GM21576 (cell line): ENCODE data around the gene LYRM7.
"Not testable (repeated sequence)": the region's sequence is repeated elsewhere in the genome, so short reads cannot be mapped to it uniquely, and the experiment has no call there.

Source experiments
- ATAC-seq: cut with Tn5 transposase; IDR thresholded peaks from one replicate; pipeline ENCODE4 v1.9.1; 2021; ENCODE audit warnings: mild to moderate bottlenecking, moderate library complexity; ENCODE audit not compliant: unreplicated experiment

The LYRM7 gene

GRCh38 chr5:131218392-131218791 is 47.6 kb downstream of the LYRM7 start:
- ATAC-seq: no peak

GRCh38 chr5:131220566-131220965 is 49.8 kb downstream of the LYRM7 start:
- no peak for ATAC-seq

DNA sequence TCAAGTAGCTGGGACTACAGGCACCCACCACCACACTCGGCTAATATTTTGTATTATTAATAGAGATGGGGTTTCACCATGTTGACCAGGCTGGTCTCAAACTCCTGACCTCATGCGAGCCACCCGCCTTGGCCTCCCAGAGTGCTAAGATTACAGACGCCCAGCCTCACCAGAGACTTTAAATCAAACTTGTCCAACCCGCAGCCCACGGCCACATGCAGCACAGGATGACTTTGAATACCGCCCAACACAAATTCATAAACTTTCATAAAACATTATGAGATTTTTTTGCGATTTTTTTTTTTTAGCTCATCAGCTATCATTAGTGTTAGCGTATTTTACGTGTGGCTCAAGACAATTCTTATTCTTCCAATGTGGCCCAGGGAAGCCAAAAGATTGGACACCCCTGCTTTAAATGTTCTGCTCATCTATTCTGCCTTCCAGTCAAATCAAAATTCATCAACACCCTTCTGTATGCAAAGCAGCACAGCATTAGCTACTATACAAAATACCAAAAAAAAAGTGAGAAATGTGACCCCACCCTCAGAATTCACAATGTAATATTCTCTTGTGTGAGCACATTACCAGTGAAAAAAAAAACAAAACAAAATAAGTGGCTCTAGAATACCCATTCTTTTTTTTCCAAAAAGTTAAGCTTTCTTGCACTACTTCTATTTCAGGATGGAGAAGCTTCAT is 50.4 kb downstream of the LYRM7 start:
- ATAC-seq: no peak

DNA sequence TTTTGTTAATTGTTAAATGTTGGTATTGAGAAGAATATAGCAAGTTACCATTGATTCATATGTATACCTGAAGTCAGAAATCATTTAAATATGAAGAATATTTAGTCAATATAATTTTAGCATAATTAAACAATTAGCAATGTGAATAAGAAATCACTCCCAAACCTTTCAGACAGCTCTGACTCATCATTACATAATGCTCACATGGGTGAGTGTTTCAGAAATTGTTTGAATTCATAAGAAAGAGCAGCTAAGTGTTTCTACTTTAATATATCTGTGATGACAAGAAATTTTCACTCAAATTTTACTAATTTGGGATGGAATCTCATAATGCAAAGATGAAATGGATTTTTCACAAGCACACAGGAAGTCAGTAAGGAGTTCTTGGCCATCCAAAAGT is 51.1 kb downstream of the LYRM7 start:
- ATAC-seq: no peak

DNA sequence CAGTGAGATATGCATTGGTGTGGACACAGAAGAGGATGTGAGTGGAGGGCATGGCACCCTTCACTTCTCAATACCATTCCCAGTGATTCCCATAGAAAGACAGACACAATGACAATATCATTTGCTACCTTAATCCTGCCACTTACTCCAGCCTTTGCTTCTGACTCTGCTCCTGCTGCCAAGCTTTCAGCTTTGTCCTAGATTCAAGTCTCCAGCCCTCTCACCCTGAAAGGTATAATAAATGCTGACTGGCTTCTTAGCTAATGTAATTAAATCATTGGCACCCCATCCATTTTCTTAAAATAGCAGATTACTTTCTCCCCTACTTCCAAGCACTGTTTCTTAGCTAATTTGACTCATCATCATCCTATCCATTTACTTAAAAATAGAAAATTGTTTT is 52.0 kb downstream of the LYRM7 start:
- no peak for ATAC-seq

- no peak for ATAC-seq
Observed at GRCh38 chr5:131223751-131224386, 53.1 kb downstream of the LYRM7 start.

DNA sequence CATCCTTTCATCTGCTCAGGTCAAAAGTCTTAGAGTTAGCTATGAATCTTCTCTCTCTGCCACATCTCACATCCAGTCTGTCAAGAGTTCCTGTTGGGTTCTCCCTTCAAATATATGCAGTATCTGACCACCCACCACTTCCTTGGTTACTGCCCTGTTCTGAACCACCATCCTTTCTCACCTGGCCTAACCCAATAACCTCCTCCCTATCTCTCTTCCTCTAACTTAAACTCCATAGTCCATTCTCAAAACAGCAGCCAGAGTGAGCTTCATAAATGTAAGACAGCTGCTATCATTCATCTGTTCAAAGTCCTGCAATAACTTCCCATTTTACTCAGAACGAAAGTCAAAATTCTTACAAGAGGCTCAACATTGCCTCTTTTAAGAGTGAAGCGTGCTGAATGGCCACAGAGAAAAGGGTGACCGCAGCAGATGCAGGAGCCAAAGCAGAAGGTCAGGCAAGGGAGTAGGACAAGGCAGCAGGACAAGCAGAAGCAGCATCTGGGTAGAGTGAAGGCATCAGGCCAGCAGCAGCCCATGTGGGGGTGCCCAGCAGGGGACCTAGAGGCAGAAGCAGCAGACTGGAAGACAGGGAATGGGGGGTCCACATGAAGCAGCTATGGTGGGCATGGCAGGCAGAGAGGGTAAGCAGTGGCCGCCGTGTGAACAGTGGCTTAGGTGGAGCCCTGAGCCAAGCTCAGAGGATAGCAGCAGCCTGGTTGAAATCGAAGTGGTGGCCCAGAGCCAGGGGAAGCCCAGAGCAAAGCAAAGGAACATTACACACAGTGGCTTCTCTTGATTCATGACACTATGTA is 53.9 kb downstream of the LYRM7 start:
- ATAC-seq: peak; percentile 79

GRCh38 chr5:131225282-131225974 is 54.7 kb downstream of the LYRM7 start:
- ATAC-seq: no peak

GRCh38 chr5:131226899-131227298 is 56.2 kb downstream of the LYRM7 start:
- no peak for ATAC-seq

DNA sequence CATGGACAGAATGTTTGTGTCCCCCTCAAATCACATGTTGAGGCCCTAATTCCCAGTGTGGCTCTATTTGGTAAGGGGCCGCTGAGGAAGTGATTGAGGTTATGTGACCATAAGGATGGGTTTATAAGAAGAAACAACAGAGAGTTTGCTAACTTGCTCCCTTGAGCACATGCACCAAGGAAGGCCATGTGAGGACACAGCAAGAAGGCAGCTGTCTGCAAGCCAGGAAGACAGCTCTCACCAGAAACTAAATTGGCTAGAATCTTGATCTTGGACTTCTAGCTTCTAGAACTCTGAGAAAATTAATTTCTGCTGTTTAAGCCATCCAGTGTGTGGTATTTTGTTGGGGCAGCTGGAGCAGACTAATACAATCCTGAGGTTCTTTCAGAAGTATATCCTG is 57.9 kb downstream of the LYRM7 start:
- ATAC-seq: no peak

GRCh38 chr5:131229623-131230022 is 58.9 kb downstream of the LYRM7 start:
- ATAC-seq: no peak

GRCh38 chr5:131230406-131230805 is 59.7 kb downstream of the LYRM7 start:
- peak; percentile 69 for ATAC-seq

DNA sequence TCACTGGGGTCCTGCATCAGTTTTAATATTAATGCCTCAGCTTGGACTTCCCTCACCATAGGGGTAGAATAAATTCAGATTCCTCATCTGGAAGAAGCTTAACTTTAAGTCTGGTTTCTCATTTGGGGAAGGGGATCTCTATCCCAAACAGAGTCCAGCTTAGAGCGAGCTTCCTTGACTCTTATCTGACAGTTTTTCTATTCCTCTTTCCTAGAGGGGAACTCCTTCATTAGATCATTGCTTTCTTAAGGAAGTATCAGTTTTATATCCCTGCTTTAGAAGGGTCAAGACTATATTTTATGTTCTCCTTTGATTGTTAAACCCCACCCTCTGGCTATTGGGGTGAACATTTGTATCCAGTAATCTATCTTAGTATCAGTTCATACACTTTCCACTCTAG is 68.9 kb downstream of the LYRM7 start:
- no peak for ATAC-seq

DNA sequence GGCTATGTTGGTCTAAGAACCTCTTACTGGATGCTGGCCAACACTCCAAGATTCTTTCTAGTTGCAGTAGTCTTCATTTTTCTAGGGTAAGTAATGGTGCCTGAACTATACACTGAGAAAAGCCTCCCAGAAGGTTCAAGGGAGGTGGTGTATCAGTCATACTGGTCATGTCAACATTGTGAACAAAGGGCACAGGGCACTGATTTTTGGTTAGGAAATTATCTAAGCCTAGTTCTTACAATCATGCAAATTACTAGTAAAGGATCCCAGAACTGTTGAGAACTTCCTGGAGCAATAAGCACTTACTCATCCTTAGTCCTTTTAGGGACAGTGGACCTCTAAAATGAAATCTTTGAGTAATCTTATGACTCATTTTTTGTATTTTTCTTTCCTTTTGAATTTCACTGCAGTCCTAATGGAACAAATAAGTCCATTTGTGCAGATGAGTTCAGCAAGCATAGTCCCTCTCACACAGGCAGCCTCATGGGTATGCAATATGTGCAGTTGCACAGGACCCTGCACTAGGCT is 72.0 kb downstream of the LYRM7 start:
- ATAC-seq: no peak

GRCh38 chr5:131245312-131245711 is 74.6 kb downstream of the LYRM7 start:
- no peak for ATAC-seq

- ATAC-seq: no peak
Observed at GRCh38 chr5:131245948-131246347, 75.2 kb downstream of the LYRM7 start.

GRCh38 chr5:131246504-131246903 is 75.8 kb downstream of the LYRM7 start:
- ATAC-seq: no peak

- ATAC-seq: no peak
Observed at GRCh38 chr5:131250751-131251475, 80.2 kb downstream of the LYRM7 start.

- peak; percentile 81 for ATAC-seq
Observed at GRCh38 chr5:131252824-131253171, 82.1 kb downstream of the LYRM7 start.

- ATAC-seq: not testable (repeated sequence)
Observed at GRCh38 chr5:131254025-131254424, 83.3 kb downstream of the LYRM7 start.
